Activated CD4-positive, alpha-beta T cell treated with anti-CD3 and anti-CD28 coated beads, Interleukin-2, amount 50 U/mL, for 16 hours (primary cell): ENCODE measurements around the gene ABR.
"Not testable (repeated sequence)": the region's sequence is repeated elsewhere in the genome, so short reads cannot be mapped to it uniquely, and the experiment has no call there.

Source experiments
- DNase-seq: peaks from one replicate; pipeline ENCODE4 v3.0.0-alpha.2; 2020

ABR gene

GRCh38 chr17:1145311-1145986 lies 34.3 kb downstream of the ABR start:
- DNase-seq, result no peak

DNA sequence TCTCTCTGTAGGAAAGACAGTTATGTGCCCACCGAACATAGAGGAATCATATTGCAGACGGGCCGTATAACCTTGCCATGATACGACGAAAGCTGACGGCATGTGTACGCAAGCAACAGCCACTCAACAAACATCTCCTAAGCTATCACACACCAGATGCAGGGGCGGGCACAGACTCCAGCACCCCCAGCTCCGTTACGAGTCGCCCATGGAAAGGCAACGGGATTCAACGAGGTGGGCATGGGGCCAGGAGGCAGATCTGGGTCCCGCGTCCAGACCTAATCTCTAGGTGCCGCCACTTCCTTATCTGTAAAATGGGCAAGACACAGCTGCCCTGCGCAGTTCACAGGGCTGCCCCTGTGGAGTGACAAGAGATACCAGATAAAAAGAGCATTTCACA lies 35.6 kb downstream of the ABR start:
- DNase-seq, result no peak

DNA sequence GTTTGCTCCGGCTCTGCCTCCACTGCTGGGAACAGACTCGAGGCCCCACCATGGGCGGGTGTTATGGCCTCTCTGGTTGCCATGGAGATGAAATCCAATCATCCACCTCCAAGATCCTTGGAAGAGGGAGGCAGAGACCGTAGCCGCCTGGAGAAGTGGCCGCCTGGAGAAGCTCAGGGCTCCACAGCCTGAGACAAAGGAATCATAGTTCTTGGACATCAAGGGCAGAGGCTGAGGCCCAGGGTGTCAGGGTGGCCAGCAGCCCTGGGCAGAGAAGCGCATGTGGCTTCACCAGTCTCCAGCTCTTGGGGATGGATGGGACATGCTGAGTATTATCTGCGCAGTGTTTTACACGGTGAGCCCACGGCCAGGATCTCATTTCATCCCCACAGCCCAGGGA lies 36.2 kb downstream of the ABR start:
- no peak for DNase-seq

DNA sequence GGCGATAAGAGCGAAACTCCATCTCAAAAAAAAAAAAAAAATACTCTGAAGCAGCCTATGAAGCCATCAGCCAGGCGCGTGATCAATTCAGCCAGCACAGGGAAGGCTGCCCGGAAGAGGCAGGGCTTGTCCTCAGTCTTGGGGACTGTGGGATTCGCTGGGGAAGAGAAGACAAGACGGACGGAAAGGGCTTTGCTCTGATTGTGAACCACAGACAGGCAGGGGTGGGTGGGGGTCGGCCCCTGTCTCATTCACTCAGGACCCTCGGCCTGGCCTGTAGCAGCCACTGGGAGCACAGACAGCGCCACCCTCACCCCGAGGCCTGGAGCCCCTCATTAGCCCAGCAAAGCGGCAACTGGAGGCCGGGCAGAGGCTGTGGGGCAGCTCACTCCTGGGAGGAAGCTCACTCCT lies 37.2 kb downstream of the ABR start:
- DNase-seq, result no peak

- DNase-seq, result peak; percentile 30
Measured at GRCh38 chr17:1137465-1137894, 42.3 kb downstream of the ABR start.

- DNase-seq, result no peak
Measured at GRCh38 chr17:1136748-1137147, 43.0 kb downstream of the ABR start.

DNA sequence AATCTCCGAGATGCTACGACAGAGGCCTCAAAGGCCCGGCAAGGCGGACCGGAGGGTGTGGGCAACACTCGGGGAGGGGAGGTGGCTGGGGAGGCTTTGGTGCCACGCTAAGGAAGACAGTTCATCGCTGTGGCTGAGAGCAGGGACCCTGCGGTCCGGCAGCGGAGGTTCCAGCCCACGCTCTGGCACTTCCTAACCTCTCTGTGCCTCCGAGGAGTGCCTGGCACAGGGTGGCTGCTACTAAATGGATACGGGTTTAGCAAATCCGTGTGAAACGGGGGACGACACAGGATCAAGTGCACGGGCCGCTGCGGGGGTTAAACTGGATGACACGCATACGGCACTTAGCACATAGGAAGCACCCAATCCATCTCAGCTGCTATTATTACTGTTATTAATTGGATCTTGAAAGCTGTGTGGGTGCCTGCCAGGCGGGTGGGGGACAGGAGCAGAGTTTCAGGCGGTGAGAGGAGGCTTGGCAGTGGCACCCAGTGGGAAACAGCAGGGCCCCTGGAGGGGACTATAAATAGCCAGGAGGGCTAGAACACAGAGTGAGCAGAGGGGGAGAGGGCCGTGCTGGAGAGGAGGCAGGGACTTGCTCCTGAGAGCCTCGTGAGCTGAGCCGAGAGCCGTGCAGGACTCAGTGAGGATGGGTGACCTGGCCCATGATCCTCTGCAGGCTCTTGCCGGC lies 45.0 kb downstream of the ABR start:
- no peak for DNase-seq

- no peak for DNase-seq
Measured at GRCh38 chr17:1130191-1130590, 49.6 kb downstream of the ABR start.

GRCh38 chr17:1128463-1128862 lies 51.3 kb downstream of the ABR start:
- not testable (repeated sequence) for DNase-seq

DNA sequence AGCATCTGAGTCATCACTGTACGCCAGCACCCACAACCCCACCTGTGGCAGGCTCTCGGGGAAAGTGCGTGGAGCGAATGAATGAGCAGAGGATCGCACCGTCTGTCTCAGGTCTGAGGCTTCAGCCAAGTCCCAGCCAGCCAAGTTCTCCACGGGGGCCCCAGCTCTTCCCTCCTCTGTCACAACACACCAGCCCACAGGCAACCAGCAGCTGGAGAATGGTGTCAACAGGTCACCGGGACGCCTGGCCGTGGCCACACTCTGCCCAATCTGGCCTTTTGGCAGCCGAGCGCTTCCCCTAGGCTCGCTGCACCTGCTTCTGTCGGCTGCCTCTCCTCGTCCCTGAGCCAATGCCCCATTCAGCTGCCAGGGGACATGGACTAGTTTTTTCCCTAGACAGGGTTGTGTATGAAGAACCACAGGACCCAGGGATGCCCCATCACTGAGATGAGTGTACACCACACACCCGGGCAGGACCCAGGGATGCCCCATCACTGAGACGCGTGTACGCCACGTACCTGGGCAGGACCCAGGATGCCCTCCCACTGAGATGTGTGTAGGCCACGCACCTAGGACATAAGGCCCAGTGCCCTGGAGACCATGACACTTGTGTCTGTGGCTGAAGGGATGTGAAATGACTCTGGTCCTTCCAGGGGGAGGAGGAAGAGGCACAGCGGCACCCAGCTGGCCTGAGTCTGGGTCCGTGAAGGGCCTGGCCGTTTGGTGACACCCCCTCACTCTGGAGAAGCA lies 52.8 kb downstream of the ABR start:
- no peak for DNase-seq

DNA sequence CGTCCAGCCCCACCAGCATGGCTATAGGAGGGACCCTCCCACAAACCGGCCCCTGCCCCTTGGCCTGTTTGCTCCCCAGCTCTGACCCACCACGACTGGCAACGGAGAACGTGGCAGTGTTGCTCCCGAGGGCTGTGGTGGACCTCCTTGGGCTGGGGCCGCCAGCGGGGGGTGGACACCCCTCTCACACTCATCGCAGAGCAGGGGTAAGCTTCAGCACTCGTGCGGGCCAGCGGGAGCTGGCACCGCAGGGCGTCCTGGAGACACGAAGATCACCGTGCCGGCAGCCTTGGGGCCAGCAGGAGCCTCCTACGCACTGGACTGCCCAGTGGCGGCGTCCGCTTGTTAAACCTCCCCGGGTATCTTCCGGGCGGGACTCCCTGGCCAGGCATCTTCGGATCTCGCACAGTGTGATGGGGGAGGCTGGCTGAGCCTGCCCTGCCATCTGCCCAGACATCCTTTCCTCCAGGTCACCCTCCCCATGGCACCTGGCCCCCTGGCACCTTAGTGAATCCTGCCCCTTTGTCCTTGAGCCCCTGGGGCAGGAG lies 53.5 kb downstream of the ABR start:
- DNase-seq, result no peak

- no peak for DNase-seq
Measured at GRCh38 chr17:1125788-1126145, 54.0 kb downstream of the ABR start.

- DNase-seq, result no peak
Measured at GRCh38 chr17:1124896-1125787, 54.6 kb downstream of the ABR start.

DNA sequence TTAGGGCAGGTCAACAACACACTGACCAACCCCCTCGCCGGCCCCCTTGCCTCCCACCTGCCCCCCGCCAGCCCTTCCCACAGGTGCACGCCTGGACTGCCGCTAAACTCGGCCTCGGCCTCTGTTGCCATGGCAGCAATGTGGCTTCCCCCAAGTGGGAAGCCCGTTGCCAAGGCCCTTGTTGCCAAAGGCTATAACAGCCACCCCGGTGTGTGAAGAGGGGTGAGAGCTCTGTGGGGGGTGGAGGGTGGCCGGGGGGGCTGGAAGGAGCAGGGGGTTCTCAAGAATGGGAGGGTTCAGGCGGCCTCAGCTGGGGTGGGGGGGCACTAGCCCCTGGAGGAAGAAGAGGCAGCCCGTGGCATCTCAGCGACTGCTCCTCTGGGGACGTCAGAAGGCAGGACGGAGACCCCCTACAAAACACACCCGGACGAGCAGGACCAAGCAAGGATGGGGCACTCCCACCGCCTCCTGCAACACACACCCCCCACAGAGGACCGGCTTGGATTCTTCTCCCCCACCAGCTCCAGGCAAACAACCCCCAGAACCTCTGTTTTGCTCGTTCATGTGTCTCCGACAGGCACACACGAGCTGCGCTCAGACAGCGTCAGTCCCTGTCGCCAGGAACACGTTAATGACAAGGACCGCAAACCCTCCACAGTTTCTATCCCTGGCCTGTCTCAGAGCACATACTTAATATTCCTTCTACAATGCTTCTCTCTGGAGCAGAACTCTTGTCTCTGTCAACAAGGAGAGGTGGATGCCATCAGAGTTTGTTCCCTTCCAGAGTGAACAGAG lies 55.7 kb downstream of the ABR start:
- no peak for DNase-seq

GRCh38 chr17:1123393-1123831 lies 56.4 kb downstream of the ABR start:
- DNase-seq, result no peak

GRCh38 chr17:1122533-1123392 lies 57.0 kb downstream of the ABR start:
- peak; percentile 83 for DNase-seq

DNA sequence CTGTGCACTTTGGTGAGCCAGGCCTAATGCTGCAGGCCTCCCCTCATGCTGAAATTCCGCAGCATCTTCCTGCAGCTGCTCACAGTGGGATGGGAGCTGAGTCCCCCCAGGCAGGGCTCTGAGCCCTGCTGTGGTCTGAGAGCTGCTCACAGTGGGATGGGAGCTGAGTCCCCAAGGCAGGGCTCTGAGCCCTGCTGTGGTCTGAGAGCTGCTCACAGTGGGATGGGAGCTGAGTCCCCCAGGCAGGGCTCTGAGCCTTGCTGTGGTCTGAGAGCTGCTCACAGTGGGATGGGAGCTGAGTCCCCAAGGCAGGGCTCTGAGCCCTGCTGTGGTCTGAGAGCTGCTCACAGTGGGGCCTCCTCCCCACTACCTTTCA lies 58.4 kb downstream of the ABR start:
- DNase-seq, result not testable (repeated sequence)

DNA sequence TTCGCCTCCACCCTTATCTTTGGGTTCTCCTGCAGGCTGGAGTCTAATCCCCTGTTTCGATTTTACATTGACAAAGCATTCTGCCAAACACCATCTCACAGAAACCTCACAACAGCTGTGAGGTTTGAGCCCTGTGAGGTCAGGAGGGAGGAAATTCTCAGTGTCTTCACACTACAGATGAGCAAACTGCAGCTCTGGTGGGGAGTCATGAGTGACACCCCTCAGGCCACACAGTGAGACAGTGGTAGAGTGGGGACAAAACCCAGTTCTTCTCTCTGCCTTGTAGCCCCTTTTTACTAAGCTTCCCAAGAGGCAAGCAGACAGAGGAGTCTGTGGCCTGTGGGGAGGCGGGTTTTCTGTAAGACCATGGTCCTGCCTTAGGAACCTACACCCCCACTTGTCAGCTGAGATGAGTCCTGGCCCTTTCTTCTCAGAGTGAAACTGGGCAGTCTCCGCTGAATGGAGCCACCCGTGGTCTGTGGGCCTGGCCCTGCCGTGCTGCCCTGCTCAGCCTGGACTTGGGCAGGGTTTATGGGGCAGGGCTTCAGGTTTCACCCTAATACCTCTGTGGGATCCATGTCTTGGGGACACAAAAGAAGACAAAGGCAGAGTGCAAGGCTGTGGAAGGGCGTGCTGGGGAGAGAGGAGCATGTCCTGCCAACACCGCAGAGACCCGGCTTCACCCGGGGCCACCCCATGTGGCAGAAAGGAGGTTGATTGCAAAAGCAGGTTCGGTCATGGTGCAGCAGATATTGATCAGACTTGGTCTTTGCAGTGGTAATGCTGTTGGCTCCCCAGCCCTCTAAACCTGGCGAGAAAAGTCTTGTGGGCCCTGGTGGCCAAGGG lies 59.0 kb downstream of the ABR start:
- DNase-seq, result no peak

DNA sequence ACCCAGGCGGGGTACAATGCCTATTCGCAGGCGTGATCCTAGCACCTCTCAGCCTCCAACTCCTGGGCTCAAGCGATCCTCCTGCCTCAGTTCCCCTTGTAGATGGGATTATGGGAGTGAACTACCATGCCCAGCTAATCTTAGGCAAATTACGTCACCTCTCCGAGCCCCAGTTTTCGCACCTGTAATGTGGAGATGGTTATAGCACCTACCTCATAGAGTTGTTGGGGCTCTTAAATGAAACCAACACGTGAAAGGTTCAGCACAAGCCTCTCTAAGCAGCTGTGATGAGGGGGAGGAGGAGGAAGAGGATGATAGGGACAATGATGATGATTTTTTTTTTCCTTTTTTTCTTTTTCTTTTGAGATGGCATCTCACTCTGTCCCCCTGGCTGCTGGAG lies 59.9 kb downstream of the ABR start:
- no peak for DNase-seq

GRCh38 chr17:1116602-1117001 lies 63.2 kb downstream of the ABR start:
- no peak for DNase-seq
